ENCODE results near the gene NFYC. TPM values are rescaled to one million over a fixed set of nuclear protein-coding genes. Genes with fewer than 3 reads are reported as not detected.
A peak's percentile ranks its signal among the peaks of the same experiment; 100 is the strongest.

The NFYC gene
- total and polyA plus RNA-seq, 3 experiments from 2014 or later, result 51.3 to 61.6 (median 61.3) TPM

- Mint-ChIP-seq H3K36me3 (peaks cover 5 to 91% (median 20%) of the 10 kb centered on the region in 3 donors), H3K4me1 (peaks cover 3 to 20% (median 18%) of the 10 kb centered on the region in 3 donors), H3K27ac (no peak overlapping the region), H3K27me3 (no peaks in the 10 kb centered on the region), H3K9me3 (no peaks in the 10 kb centered on the region), H3K4me3 (no peak overlapping the region)
- no peaks in the 10 kb centered on the region for H3K9me3 ChIP-seq (ENCODE audit: low read length)
- no peak overlapping the region for H3K4me3 ChIP-seq (ENCODE audit: low read length)
- no peak for DNase-seq
- H3K4me1 ChIP-seq (ENCODE audit: insufficient read depth, low read length), result peaks cover 9% of the 10 kb centered on the region
- peaks cover 73% of the 10 kb centered on the region for H3K36me3 ChIP-seq (ENCODE audit: insufficient read depth, low read length)
- no peaks in the 10 kb centered on the region for H3K27me3 ChIP-seq (ENCODE audit: insufficient read depth, low read length, poor library complexity, severe bottlenecking)
- ChIA-PET POLR2A (interaction anchor here (0.6 kb wide), 1 partner anchor 107 kb away, joined by 3 read pairs; no protein-coding TSS in a partner anchor), CTCF (interaction anchor here (1.0 kb wide), 2 partner anchors 14 to 16 kb away, joined by 3 read pairs; no protein-coding TSS in a partner anchor)
- no peak overlapping the region for H3K27ac ChIP-seq (ENCODE audit: low read depth, low read length)
These were observed 66.5 kb downstream of the NFYC start for GRCh38 chr1:40758004-40758403.

- Mint-ChIP-seq H3K27ac (peak overlapping the region in 2 of 8 donors; percentile 3 to 44), H3K36me3 (peaks cover 5 to 90% (median 16%) of the 10 kb centered on the region in 3 donors)
- POLR2A ChIA-PET, result no interaction called here
These were observed 67.3 kb downstream of the NFYC start for GRCh38 chr1:40758578-40759343.

GRCh38 chr1:40760984-40761383 lies 69.5 kb downstream of the NFYC start:
- POLR2A ChIA-PET, result no interaction called here
- CTCF ChIA-PET, result no interaction called here

More at GRCh38 chr1:40758578-40759343, 67.3 kb downstream of the NFYC start:
- DNase-seq, result no peak
- H3K4me3 ChIP-seq (ENCODE audit: low read length), result no peak overlapping the region
- CTCF ChIA-PET, result interaction anchor here (1.0 to 1.7 kb wide), 2 partner anchors 14 to 91 kb away, joined by 3 to 4 read pairs; no protein-coding TSS in a partner anchor
- H3K9me3 ChIP-seq (ENCODE audit: low read length), result no peaks in the 10 kb centered on the region
- H3K27me3 ChIP-seq (ENCODE audit: insufficient read depth, low read length, poor library complexity, severe bottlenecking), result no peaks in the 10 kb centered on the region
- no peak overlapping the region for H3K27ac ChIP-seq (ENCODE audit: low read depth, low read length)
- Mint-ChIP-seq H3K27me3 (no peaks in the 10 kb centered on the region), H3K9me3 (no peaks in the 10 kb centered on the region), H3K4me1 (peaks cover 9 to 24% (median 22%) of the 10 kb centered on the region in 3 donors), H3K4me3 (no peak overlapping the region)
- peaks cover 66% of the 10 kb centered on the region for H3K36me3 ChIP-seq (ENCODE audit: insufficient read depth, low read length)
- H3K4me1 ChIP-seq (ENCODE audit: insufficient read depth, low read length), result peaks cover 15% of the 10 kb centered on the region

GRCh38 chr1:40762144-40762923 lies 70.8 kb downstream of the NFYC start:
- Histone ChIP-seq H3K4me3 (ENCODE audit: low read length) (no peak overlapping the region), H3K27me3 (ENCODE audit: insufficient read depth, low read length, poor library complexity, severe bottlenecking) (no peaks in the 10 kb centered on the region), H3K27ac (ENCODE audit: low read depth, low read length) (no peak overlapping the region), H3K9me3 (ENCODE audit: low read length) (no peaks in the 10 kb centered on the region), H3K4me1 (ENCODE audit: insufficient read depth, low read length) (peaks cover 27% of the 10 kb centered on the region), H3K36me3 (ENCODE audit: insufficient read depth, low read length) (peaks cover 52% of the 10 kb centered on the region)
- H3K36me3 Mint-ChIP-seq, result peaks cover 5 to 90% (median 22%) of the 10 kb centered on the region in 3 donors
- CTCF ChIA-PET, result interaction anchor here (1.1 to 1.2 kb wide), 2 partner anchors 10 to 88 kb away, joined by 3 to 4 read pairs; no protein-coding TSS in a partner anchor
- no peak for DNase-seq
- H3K27ac Mint-ChIP-seq, result peak overlapping the region in 3 of 8 donors; percentile 23 to 35 (median 32)
- peaks cover 18 to 37% (median 32%) of the 10 kb centered on the region in 3 donors for H3K4me1 Mint-ChIP-seq
- H3K27me3 Mint-ChIP-seq, result no peaks in the 10 kb centered on the region
- no peaks in the 10 kb centered on the region for H3K9me3 Mint-ChIP-seq
- no peak overlapping the region for H3K4me3 Mint-ChIP-seq
- POLR2A ChIA-PET, result no interaction called here

More at GRCh38 chr1:40760984-40761383, 69.5 kb downstream of the NFYC start:
- H3K27me3 ChIP-seq (ENCODE audit: insufficient read depth, low read length, poor library complexity, severe bottlenecking), result no peaks in the 10 kb centered on the region
- Mint-ChIP-seq H3K27me3 (no peaks in the 10 kb centered on the region), H3K9me3 (no peaks in the 10 kb centered on the region), H3K36me3 (peaks cover 5 to 90% (median 21%) of the 10 kb centered on the region in 3 donors), H3K4me1 (peaks cover 18 to 37% (median 32%) of the 10 kb centered on the region in 3 donors), H3K27ac (peak overlapping the region in 1 of 8 donors; percentile 32), H3K4me3 (no peak overlapping the region)
- no peaks in the 10 kb centered on the region for H3K9me3 ChIP-seq (ENCODE audit: low read length)
- no peak overlapping the region for H3K4me3 ChIP-seq (ENCODE audit: low read length)
- H3K27ac ChIP-seq (ENCODE audit: low read depth, low read length), result no peak overlapping the region
- DNase-seq, result no peak
- H3K4me1 ChIP-seq (ENCODE audit: insufficient read depth, low read length), result peaks cover 27% of the 10 kb centered on the region
- peaks cover 48% of the 10 kb centered on the region for H3K36me3 ChIP-seq (ENCODE audit: insufficient read depth, low read length)

GRCh38 chr1:40763742-40764532 lies 72.4 kb downstream of the NFYC start:
- Histone ChIP-seq H3K27me3 (ENCODE audit: insufficient read depth, low read length, poor library complexity, severe bottlenecking) (no peaks in the 10 kb centered on the region), H3K36me3 (ENCODE audit: insufficient read depth, low read length) (peaks cover 48% of the 10 kb centered on the region), H3K4me1 (ENCODE audit: insufficient read depth, low read length) (peaks cover 27% of the 10 kb centered on the region), H3K27ac (ENCODE audit: low read depth, low read length) (no peak overlapping the region), H3K4me3 (ENCODE audit: low read length) (no peak overlapping the region), H3K9me3 (ENCODE audit: low read length) (no peaks in the 10 kb centered on the region)
- POLR2A ChIA-PET, result interaction anchor here (1.1 to 1.5 kb wide), 2 partner anchors 54 to 72 kb away, joined by 3 to 4 read pairs; no protein-coding TSS in a partner anchor
- Mint-ChIP-seq H3K4me1 (peaks cover 18 to 37% (median 32%) of the 10 kb centered on the region in 3 donors), H3K27me3 (no peaks in the 10 kb centered on the region), H3K36me3 (peaks cover 5 to 91% (median 23%) of the 10 kb centered on the region in 3 donors), H3K27ac (peak overlapping the region; percentile 68 to 92 (median 84)), H3K9me3 (no peaks in the 10 kb centered on the region), H3K4me3 (peak overlapping the region in 3 of 7 donors; percentile 24 to 56 (median 24))
- CTCF ChIA-PET, result interaction anchor here (1.1 to 3.1 kb wide), 5 partner anchors 10 to 95 kb away, joined by 3 to 10 read pairs (median 4); no protein-coding TSS in a partner anchor
- peak in 1 of 5 donors; percentile 35 for DNase-seq

GRCh38 chr1:40764981-40765380 lies 73.5 kb downstream of the NFYC start:
- peaks cover 18 to 33% (median 32%) of the 10 kb centered on the region in 3 donors for H3K4me1 Mint-ChIP-seq
- peaks cover 51% of the 10 kb centered on the region for H3K36me3 ChIP-seq (ENCODE audit: insufficient read depth, low read length)
- peak overlapping the region in 5 of 8 donors; percentile 34 to 72 (median 64) for H3K27ac Mint-ChIP-seq
- peaks cover 0 to 91% (median 23%) of the 10 kb centered on the region in 3 donors for H3K36me3 Mint-ChIP-seq
- H3K4me3 Mint-ChIP-seq, result no peak overlapping the region
- no peak for DNase-seq
- no peaks in the 10 kb centered on the region for H3K27me3 ChIP-seq (ENCODE audit: insufficient read depth, low read length, poor library complexity, severe bottlenecking)
- H3K4me1 ChIP-seq (ENCODE audit: insufficient read depth, low read length), result peaks cover 27% of the 10 kb centered on the region
- no peaks in the 10 kb centered on the region for H3K27me3 Mint-ChIP-seq
- CTCF ChIA-PET, result interaction anchor here (0.9 to 3.1 kb wide), 5 partner anchors 9 to 96 kb away, joined by 3 to 10 read pairs (median 3); no protein-coding TSS in a partner anchor
- no peak overlapping the region for H3K27ac ChIP-seq (ENCODE audit: low read depth, low read length)
- H3K9me3 ChIP-seq (ENCODE audit: low read length), result no peaks in the 10 kb centered on the region
- H3K4me3 ChIP-seq (ENCODE audit: low read length), result no peak overlapping the region
- no peaks in the 10 kb centered on the region for H3K9me3 Mint-ChIP-seq
- POLR2A ChIA-PET, result interaction anchor here (1.1 to 1.5 kb wide), 2 partner anchors 56 to 73 kb away, joined by 3 to 4 read pairs; no protein-coding TSS in a partner anchor

- ChIA-PET CTCF (interaction anchor here (3.1 kb wide), 1 partner anchor 8 kb away, joined by 10 read pairs; no protein-coding TSS in a partner anchor), POLR2A (no interaction called here)
- DNase-seq, result no peak
These were observed 74.5 kb downstream of the NFYC start for GRCh38 chr1:40766017-40766416.

More at GRCh38 chr1:40766017-40766416, 74.5 kb downstream of the NFYC start:
- Mint-ChIP-seq H3K27ac (peak overlapping the region in 3 of 8 donors; percentile 23 to 49 (median 40)), H3K36me3 (peaks cover 0 to 94% (median 23%) of the 10 kb centered on the region in 3 donors), H3K27me3 (no peaks in the 10 kb centered on the region), H3K4me3 (no peak overlapping the region), H3K4me1 (peaks cover 18 to 33% (median 32%) of the 10 kb centered on the region in 3 donors), H3K9me3 (no peaks in the 10 kb centered on the region)
- Histone ChIP-seq H3K4me3 (ENCODE audit: low read length) (no peak overlapping the region), H3K27ac (ENCODE audit: low read depth, low read length) (no peak overlapping the region), H3K27me3 (ENCODE audit: insufficient read depth, low read length, poor library complexity, severe bottlenecking) (no peaks in the 10 kb centered on the region), H3K36me3 (ENCODE audit: insufficient read depth, low read length) (peaks cover 48% of the 10 kb centered on the region), H3K4me1 (ENCODE audit: insufficient read depth, low read length) (peaks cover 27% of the 10 kb centered on the region), H3K9me3 (ENCODE audit: low read length) (no peaks in the 10 kb centered on the region)

All from CD8-positive, alpha-beta memory T cell (primary cell).